HCT116 (cell line): ENCODE results near the gene TM4SF4.
"Not testable (repeated sequence)": the region's sequence is repeated elsewhere in the genome, so short reads cannot be mapped to it uniquely, and the experiment has no call there.

ENCODE experiments used
- EZH2 ChIP-seq: fragments of 200-600 bp; sonication (generic); IDR thresholded peaks from 2 replicates; pipeline ENCODE4 v1.6.1; 2017; ENCODE audit warnings: antibody characterized with exemption, mixed run types
- EZH2phosphoT487 ChIP-seq: fragments of 200-600 bp; IDR thresholded peaks from 2 replicates; pipeline ENCODE4 v1.6.1; 2018; ENCODE audit warnings: antibody characterized with exemption, borderline replicate concordance
- RAD21 ChIP-seq: IDR thresholded peaks from 2 replicates; pipeline ENCODE4 v1.6.1; 2012; ENCODE audit warnings: low read depth, mild to moderate bottlenecking
- TF ChIP-seq, protein P1 (sequence below), 3 experiments: fragments of 200-600 bp in 1 of 3; sonication (generic) in 1 of 3; IDR thresholded peaks in 2 of 3; conservative IDR thresholded peaks in 1 of 3; 2 replicates each; pipeline ENCODE4 v1.5.1; 2012 to 2017; ENCODE audit warnings: low read depth in 2 of 3, low read length in 2 of 3, antibody characterized with exemption in 1 of 3, borderline replicate concordance in 1 of 3, control low read depth in 1 of 3, mild to moderate bottlenecking in 1 of 3, mixed read lengths in 1 of 3, mixed run types in 1 of 3, moderate library complexity in 1 of 3; ENCODE audit not compliant: insufficient read depth in 1 of 3

GRCh38 chr3:149444867-149445266, 29.6 kb upstream of the TM4SF4 start:
- TF ChIP-seq, protein P1, sequence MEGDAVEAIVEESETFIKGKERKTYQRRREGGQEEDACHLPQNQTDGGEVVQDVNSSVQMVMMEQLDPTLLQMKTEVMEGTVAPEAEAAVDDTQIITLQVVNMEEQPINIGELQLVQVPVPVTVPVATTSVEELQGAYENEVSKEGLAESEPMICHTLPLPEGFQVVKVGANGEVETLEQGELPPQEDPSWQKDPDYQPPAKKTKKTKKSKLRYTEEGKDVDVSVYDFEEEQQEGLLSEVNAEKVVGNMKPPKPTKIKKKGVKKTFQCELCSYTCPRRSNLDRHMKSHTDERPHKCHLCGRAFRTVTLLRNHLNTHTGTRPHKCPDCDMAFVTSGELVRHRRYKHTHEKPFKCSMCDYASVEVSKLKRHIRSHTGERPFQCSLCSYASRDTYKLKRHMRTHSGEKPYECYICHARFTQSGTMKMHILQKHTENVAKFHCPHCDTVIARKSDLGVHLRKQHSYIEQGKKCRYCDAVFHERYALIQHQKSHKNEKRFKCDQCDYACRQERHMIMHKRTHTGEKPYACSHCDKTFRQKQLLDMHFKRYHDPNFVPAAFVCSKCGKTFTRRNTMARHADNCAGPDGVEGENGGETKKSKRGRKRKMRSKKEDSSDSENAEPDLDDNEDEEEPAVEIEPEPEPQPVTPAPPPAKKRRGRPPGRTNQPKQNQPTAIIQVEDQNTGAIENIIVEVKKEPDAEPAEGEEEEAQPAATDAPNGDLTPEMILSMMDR (IDR thresholded peaks at IDR 0.05 in 2 of 3, conservative IDR thresholded peaks at IDR 0.05 in 1 of 3; ENCODE audit: borderline replicate concordance in 1 of 3, insufficient read depth in 1 of 3, low read depth in 2 of 3, low read length in 2 of 3) = not testable (repeated sequence)
- not testable (repeated sequence) for TF ChIP-seq EZH2phosphoT487, RAD21, EZH2
